GM18498 (cell line): ENCODE measurements around the gene STAM2.
"Not testable (repeated sequence)": the region's sequence is repeated elsewhere in the genome, so short reads cannot be mapped to it uniquely, and the experiment has no call there.

Experiments used
- ATAC-seq: cut with Tn5 transposase; IDR thresholded peaks from one replicate; pipeline ENCODE4 v1.9.1; 2021; ENCODE audit warnings: mild to moderate bottlenecking, moderate library complexity; ENCODE audit not compliant: unreplicated experiment

Gene STAM2

DNA sequence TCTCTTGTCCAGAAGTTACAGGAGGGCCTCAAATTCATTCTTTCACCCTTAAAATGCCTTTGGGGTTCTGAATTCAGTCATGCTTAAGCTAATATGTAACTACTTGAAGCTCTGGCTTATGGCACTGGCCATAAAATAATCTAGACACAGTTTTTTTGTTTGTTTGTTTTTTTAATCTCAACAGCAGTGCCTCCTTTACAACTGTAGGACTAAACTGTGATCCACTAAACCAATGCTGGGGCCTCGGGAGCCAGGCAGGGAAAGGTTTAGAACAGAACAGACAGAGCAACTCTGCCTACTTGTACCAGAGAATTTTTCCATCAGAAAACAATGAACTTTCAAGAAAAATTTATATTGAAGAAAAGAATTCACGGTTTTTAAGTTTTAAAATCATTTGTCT is 1.7 kb downstream of the STAM2 start:
- no peak for ATAC-seq

DNA sequence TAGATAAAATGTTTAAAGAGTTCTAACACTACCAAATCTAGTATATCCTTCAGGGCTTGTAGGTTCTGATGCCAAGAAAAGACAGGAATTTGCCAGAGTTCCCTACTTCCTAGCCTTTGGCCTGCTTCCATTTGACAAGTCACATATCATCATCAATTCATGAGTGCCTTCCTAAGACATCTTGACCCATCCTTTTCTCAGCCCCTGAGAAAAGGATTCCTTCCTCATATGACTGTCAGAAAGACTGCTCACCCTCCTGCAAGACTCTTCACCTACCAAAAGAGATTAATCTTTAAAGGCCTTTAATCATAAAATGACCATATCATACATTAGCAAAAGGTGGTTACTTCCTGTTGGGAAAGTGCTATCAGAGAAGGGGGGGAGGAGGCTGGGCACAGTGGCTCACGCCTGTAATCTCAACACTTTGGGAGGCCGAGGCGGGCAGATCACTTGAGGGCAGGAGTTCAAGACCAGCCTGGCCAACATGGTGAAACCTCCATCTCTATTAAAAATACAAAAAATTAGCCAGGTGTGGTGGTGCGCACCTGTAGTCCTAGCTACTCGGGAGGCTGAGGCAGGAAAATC is 3.3 kb downstream of the STAM2 start:
- ATAC-seq = not testable (repeated sequence)

DNA sequence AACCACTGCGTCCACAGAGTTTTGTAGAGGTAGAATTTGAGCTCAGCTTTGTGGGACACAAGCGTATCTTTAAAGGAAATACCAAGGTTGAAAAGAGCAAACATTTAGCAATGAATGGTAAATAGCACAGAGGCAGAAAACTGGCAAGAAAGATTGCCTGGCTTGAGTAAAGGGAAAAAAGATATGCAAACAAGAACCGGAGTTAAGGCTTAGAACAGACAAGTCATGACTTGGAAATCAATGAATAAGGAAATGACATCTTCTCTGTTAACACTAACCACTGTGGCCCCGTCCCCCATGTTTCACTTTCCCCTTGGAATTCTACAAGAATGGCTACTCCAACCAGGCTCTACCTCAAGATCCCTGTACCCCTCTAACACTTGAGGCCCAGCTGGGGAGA is 3.8 kb downstream of the STAM2 start:
- no peak for ATAC-seq

DNA sequence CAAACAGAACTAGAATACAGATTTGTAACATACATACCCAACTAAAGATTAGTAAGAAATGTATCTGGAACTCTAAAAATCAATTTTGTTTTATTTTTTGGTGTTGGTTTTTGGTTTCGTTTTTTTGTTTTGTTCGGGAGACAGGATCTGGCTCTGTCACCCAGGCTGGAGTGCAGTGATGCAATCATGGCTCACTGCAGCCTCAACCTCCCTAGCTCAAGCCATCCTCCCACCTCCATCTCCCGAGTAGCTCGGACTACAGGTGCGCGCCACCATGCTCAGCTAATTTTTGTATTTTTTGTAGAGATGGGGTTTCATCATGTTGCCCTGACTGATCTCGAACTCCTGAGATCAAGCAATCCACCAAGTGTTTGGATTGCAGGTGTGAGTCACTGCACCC is 6.4 kb downstream of the STAM2 start:
- ATAC-seq = not testable (repeated sequence)

DNA sequence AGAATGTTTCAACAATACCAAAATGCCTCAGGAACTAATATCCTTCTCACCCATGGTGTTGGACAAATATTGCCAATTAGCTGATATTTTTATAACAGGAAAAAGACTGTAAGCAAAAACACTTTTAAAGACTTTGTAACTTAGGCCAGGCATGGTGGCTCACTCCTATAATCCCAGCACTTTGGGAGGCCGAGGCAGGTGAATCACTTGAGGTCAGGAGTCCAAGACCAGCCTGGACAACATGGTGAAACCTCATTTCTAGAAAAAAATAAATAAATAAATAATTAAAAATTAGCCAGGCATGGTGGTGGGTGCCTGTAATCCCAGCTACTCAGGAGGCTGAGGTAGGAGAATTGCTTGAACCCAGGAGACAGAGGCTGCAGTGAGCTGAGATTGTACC is 8.1 kb downstream of the STAM2 start:
- ATAC-seq = not testable (repeated sequence)

DNA sequence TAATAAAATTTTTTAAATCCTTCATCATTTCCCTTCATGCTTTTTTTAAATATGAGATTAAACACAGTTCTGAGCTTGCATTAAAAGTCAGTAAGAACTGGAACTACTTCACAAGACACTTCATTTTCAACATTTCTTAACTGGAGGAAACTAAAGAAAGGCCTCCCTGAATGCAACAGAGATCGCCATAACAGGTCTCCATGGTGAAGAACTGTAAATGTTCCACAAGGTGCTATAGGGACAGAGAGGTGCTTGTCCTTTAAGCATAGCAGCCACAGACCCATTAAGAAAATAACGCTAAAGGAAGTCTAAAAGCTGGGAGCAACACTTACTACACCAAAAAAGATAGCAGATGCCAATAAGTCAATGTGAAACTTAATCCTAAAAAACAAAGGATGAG is 8.5 kb downstream of the STAM2 start:
- peak; percentile 41 for ATAC-seq

DNA sequence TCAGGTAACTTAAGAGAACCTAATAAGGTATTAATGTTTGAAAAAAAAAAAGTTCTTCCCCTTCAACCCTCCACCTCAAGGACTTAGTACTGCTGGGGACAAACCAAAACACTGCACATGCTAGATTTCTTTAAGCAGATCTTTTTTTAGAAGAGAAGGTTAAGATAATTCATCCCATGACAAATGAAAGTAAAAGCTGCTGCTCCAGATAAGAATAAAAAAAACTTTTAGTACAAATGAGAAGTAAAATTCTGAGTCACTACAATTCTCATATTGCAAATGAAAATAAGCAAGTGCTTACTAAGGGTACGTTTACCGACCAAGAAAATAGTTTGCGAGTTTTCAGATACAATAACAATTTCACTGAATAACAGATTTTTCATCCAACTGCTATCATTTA is 8.9 kb downstream of the STAM2 start:
- peak; percentile 81 for ATAC-seq

DNA sequence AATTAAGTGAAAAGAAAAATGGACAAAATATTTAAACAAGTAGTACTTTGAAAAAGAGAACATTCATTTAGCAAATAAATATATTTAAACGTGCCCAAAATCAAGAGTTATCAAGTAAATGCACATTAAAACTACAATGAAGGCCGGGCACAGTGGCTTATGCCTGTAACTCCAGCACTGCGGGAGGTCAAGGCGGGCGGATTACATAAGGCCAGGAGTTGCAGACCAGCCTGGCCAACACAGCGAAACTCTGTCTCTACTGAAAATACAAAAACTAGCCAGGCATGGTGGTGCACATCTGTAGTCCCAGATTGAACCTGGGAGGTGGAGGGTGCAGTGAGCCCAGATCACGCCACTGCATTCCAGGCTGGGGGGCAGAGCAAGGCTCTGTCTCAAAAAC is 9.8 kb downstream of the STAM2 start:
- ATAC-seq = no peak

DNA sequence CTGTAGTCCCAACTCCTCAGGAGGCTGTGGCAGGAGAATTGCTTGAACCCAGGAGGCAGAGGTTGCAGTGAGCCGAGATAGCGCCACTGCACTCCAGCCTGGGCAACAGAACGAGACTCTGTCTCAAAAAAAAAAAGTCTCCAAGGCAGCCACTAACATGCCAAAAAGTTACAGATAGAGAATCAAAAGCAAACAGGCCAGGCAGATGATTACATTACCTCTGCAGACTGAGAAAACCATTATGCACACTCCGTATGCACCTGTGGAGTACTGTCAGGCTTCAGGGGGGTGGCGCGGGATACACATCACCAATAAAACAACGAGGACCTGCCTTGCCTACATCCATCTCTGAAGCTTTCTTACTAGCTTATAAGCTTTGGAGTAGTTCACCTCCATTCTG is 10.3 kb downstream of the STAM2 start:
- ATAC-seq = no peak

DNA sequence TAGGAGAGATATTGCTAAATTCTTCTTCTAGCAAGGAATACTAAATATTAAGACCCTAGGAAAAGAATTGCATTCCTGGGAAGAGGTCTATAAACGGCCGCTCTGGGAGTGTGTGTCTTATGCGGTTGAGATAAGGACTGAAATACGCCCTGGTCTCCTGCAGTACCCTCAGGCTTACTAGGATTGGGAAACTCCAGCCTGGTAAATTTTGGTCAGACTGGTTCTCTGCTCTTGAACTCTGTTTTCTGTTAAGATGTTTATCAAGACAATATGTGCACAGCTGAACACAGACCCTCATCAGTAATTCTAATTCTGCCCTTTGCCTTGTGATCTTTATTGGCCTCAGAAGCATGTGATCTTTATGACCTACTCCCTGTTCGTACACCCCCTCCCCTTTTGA is 11.9 kb downstream of the STAM2 start:
- ATAC-seq = not testable (repeated sequence)

DNA sequence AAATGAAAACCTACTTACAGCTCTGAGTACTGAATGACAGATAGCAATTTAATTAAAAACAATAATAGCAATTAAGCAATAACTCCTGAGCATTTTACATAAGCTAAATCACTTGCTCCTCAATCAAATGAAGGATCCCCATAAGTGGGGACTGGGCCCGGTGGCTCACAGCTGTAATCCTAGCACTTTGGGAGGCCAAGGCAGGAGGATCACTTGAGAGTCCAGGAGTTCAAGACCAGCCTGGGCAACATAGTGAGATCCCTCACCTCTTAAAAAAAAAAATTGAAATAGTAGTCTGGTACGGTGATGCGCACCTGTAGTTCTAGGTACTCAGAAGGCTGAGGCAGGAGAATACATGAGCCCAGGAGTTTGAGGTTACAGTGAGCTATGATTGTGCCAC is 13.4 kb downstream of the STAM2 start:
- ATAC-seq = no peak

DNA sequence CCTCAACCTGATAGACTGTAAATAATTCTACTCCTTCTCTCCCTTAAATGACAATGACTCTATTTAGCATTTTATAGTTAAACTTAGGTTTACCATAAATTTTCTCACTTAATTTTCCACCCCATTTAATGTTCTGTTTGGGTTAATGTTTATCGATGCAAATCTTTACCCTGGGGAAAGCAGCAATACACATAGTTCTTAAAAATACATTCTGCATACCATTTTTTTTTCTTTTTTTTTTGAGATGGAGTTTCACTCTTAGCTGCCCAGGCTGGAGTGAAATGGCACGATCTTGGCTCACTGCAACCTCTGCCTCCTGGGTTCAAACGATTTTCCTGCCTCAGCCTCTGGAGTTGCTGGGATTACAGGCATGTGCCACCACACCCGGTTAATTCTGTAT is 14.0 kb downstream of the STAM2 start:
- no peak for ATAC-seq

DNA sequence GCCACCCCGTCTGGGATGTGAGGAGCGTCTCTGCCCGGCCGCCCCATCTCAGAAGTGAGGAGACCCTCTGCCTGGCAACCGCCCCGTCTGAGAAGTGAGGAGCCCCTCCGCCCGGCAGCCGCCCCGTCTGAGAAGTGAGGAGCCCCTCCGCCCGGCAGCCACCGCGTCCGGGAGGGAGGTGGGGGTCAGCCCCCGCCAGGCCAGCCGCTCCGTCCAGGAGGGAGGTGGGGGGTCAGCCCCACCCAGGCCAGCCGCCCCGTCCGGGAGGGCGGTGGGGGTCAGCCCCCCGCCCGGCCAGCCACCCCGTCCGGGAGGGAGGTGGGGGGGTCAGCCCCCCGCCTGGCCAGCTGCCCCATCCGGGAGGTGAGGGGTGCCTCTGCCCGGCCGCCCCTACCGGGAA is 15.2 kb downstream of the STAM2 start:
- ATAC-seq = not testable (repeated sequence)

DNA sequence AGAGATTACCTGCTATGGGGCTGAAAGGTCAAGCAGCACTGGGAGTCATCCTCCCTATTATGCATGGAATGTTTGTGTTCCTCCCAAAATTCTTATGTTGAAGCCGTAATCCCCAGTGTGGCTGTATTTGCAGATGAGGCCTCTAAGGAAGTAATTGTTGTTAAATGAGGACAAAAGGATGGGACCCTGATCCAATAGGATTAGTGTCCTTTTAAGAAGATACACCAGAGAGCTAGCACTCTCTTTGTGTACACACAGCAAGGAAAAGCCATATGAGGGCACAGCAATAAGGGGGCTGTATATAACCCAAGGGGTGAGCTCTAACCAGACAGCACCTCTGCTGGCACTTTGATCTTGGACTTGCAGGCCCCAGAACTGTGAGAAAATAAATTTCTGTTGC is 18.3 kb downstream of the STAM2 start:
- no peak for ATAC-seq

DNA sequence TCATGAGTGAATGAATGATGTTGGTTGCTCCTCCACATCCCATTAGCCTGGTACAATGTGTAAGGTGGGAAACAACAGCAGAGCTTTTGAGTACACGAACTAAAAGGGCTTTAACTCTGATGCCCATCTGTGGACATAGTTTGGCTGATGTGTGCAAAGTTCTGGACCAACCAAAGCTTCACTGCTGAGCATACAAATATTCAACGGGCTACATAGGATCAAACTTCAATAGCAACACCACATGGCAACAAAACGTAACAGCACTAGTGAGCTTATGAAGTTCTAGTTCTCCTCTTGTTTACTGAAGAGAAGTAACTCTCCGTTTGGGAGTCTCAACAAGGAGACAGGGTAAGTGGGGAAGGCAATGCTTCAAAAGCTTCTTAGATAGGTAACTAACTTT is 20.4 kb downstream of the STAM2 start:
- ATAC-seq = no peak

DNA sequence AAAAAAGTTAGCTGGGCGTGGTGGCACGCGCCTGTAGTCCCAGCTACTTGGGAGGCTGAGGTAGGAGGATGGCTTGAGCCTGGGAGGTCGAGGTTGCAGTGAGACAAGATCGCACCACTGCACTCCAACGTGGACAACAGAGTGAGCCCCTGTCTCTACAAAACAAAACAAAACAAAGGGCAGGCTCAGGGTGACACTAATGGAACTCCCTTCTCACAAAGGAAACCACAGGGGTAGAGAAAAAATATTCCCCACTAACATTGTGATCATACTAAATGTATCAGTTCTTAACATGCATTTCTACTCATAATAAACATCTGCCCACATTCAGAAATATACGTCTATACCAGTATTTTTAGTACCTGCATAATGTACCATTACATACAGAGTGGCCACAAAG is 21.1 kb downstream of the STAM2 start:
- peak; percentile 51 for ATAC-seq

DNA sequence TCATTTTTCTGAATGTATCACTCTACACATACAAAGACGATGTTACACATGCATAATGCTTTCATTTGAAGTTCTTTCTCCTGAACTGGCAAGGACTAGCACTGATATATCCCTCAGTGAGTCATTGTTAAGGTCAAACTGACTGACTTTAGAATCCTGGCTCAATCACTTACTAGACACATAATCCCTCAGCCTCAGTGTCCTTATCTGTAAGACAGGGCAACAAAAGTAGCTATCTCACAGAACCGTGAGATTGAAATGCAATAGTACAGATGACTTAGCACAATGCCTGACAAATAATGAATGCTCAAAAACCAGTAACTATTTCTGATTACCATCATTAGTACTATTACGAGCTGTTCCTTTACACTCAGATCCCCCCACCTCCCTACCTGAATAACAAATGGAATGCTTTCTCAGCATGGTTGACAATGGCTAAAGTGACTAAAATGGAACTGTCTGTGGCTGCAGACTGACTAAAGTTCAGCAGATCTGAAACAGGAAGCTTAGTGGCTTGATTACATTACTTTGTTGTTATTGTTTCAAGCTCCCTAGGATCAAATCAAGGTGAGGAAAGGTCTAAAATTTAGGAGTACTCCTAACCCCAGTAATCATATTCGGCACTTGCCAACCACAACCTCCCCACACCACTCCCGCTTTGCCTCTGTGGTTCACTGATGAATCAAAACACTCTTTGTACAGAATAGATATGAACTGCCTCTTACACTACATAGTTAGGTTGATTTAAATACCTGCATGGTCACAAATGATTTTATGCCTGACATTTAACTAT is 40.9 kb downstream of the STAM2 start:
- peak; percentile 75 for ATAC-seq

DNA sequence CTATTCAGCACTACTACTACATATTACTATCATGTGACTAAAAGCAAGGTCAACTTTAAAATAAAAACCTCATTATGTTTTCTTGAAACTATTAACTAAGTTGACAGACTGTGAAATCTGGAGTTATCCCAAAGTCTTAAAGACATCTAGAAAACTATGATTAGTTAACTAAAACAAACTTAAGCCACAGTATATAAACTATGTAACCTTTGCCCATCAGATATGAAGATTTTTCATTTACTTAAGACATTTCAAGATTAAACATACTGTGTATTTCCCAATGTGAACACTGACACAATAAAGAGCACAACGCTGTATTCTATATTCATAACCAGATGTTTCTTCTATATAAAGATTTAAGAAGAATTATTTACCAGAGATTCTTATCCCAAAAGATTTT is 43.3 kb downstream of the STAM2 start:
- no peak for ATAC-seq

DNA sequence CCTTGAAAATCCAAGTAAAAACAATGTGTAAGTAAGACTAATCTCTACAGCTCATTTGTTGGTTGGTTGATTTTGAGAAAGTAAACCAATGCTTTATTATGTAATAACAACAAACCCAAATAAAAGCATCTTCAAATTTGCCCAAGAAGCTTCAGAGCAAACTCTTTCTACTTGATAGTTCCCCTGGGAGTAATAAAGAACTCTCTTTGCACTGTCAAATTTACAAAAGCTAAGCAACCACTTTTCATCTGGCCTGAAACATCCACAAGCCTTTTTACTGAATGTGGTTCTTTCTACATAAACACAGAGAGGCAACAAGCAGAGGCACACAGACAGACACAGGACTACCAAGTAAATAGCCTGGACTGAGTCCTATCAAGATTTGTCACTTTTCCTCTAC is 47.9 kb downstream of the STAM2 start:
- no peak for ATAC-seq

DNA sequence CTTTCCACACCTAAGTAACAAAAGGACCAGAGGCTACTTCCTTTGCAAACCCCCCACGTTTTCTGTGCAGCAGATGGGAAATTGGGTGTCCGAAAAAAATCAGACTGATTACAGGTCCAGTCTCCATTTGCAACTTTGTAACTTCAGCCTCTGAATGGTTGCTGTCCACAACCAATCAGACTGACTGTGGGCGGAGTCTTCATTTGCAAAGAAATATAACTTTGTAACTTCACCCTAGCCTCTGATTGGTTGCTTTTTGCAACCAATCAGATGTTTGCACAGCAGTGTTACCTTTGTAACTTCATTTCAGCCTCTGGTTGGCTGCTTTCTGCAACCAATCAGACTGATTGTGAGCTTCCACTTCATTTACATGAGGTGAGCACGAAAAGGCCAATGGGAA is 48.9 kb downstream of the STAM2 start:
- ATAC-seq = no peak

DNA sequence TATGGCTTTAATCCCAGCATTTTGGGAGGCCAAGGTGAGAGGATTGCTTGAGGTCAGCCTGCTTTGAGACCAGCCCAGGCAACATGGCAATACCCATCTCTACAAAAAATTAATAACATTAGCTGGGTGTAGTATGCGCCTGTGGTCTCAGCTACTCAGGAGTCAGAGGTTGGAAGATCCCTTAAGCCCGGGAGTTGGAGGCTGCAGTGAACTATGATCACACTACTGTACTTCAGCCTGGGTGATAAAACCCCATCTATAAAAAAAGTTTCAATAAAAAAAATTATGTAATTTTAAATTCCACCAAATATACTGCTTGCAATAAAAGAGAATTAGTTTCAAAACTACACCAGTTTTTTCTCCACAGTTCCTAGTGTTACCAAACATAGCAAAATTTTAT is 53.4 kb downstream of the STAM2 start:
- no peak for ATAC-seq

DNA sequence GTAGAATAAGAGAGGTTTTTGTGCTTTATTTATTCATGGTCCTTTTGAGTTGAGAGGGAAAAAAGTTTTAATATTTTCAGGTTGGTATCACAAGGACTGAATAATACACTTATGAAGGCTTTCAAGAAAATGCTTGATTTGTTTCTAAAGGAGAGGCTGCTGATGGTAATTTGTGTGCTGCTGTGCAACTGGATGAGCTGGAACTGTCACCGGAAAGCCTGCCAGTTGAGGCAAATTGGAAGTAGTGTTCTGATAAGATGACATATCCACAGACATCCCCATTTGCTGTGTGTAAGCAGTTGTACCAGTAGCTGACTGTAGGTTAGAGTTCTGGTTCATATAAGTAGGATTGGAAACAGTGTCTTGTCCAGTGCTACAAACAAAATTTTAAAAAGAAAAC is 55.1 kb downstream of the STAM2 start:
- no peak for ATAC-seq

DNA sequence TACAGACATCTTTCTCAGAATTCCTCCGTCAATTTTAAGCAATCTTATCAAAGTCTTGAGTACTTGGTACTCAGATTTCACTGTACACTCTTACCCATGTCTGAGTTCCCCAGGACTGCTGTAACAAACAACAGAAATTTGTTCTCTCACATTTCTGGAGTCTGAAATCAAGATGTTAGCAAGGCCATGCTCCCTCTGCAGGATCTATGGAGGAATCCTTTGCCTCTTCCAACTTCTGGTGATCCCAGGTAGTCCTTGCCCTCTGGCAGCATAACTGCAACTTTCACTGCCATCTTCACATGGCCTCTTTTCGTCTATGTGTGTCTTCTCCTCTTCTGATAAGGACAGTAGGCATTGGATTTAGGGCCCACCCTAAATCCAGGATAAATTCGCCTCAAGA is 59.6 kb downstream of the STAM2 start:
- ATAC-seq = no peak
